HepG2 (cell line): ENCODE measurements around the gene USB1. TPM values are rescaled to one million over a fixed set of nuclear protein-coding genes. Genes with fewer than 3 reads are reported as not detected.
A peak's percentile ranks its signal among the peaks of the same experiment; 100 is the strongest.

Source experiments
- DPF2 ChIP-seq: sonication (generic); formaldehyde crosslinking; IDR thresholded peaks from 2 replicates; pipeline ENCODE4 v1.4.0; 2020; ENCODE audit warnings: mild to moderate bottlenecking, low read depth, missing genetic modification reagents, borderline replicate concordance
- ERF ChIP-seq: IDR thresholded peaks from 2 replicates; pipeline ENCODE4 v1.6.1; 2018; ENCODE audit warnings: missing biosample characterization, missing genetic modification reagents
- FOXA1 ChIP-seq, 2 experiments: fragments of 450-650 bp in 1 of 2; sonication (generic) in 1 of 2; formaldehyde crosslinking in 1 of 2; IDR thresholded peaks; 2 replicates each; pipeline versions ENCODE4 v1.4.0 to v1.6.1; 2016 to 2020; ENCODE audit warnings: missing genetic modification reagents in 1 of 2
- FOXO1 ChIP-seq: sonication (generic); formaldehyde crosslinking; IDR thresholded peaks from 2 replicates; pipeline ENCODE4 v1.4.0; 2020; ENCODE audit warnings: missing genetic modification reagents
- MEIS1 ChIP-seq: sonication (generic); formaldehyde crosslinking; IDR thresholded peaks from 2 replicates; pipeline ENCODE4 v1.9.0; 2021; ENCODE audit warnings: mild to moderate bottlenecking, missing genetic modification reagents, moderate library complexity, borderline replicate concordance
- TRIM24 ChIP-seq: sonication (generic); formaldehyde crosslinking; IDR thresholded peaks from 2 replicates; pipeline ENCODE4 v1.8.0; 2022; ENCODE audit warnings: mild to moderate bottlenecking, missing genetic modification reagents
- ZNF317 ChIP-seq: sonication (generic); formaldehyde crosslinking; IDR thresholded peaks from 2 replicates; pipeline ENCODE4 v1.5.0; 2020; ENCODE audit warnings: mild to moderate bottlenecking, missing genetic modification reagents
- ZNF382 ChIP-seq: sonication (generic); formaldehyde crosslinking; IDR thresholded peaks from 2 replicates; pipeline ENCODE4 v1.5.0; 2020; ENCODE audit warnings: missing genetic modification reagents, mild to moderate bottlenecking, borderline replicate concordance
- ZNF567 ChIP-seq: sonication (generic); formaldehyde crosslinking; IDR thresholded peaks from 2 replicates; pipeline ENCODE4 v1.8.1; 2023; ENCODE audit warnings: mild to moderate bottlenecking, missing genetic modification reagents, borderline replicate concordance
- ZNF761 ChIP-seq: sonication (generic); formaldehyde crosslinking; conservative IDR thresholded peaks from 2 replicates; pipeline ENCODE4 v1.4.0; 2020; ENCODE audit warnings: mild to moderate bottlenecking, missing genetic modification reagents
- polyA plus RNA-seq, 8 experiments: library from polyadenylated mRNA; depleted of rRNA in 3 of 8; stranded (reverse) in 7 of 8; unstranded in 1 of 8; fragments of >200 nt; fragmentation: Illumina TruSeq in 4 of 8; extraction: Trizol in 4 of 8; gene quantifications; 2 replicates each; pipeline versions ENCODE4 v1.2.1 to v1.2.3, GENCODE V29; 2011 to 2016; ENCODE audit warnings: low read depth in 4 of 8, missing spikeins in 1 of 8, mixed read lengths in 1 of 8; ENCODE audit not compliant: insufficient read depth in 1 of 8
- total RNA-seq, 5 experiments: library from RNA; depleted of rRNA; stranded (reverse); fragments of >200 nt; fragmentation: Illumina TruSeq; extraction: Trizol; gene quantifications; 2 replicates each; pipeline ENCODE4 v1.2.3, GENCODE V29; 2016; ENCODE audit warnings: low read depth in 1 of 5
- TF ChIP-seq, protein P1 (sequence below): IDR thresholded peaks from 2 replicates; pipeline ENCODE4 v1.6.1; 2012; ENCODE audit warnings: low read length, improper control_type of control experiment
- TF ChIP-seq, protein P2 (sequence below): sonication (generic); formaldehyde crosslinking; IDR thresholded peaks from 2 replicates; pipeline ENCODE4 v1.8.1; 2022; ENCODE audit warnings: low read depth, mild to moderate bottlenecking, missing genetic modification reagents
- TF ChIP-seq, protein P3 (sequence below): sonication (generic); formaldehyde crosslinking; IDR thresholded peaks from 2 replicates; pipeline ENCODE4 v1.5.0; 2020; ENCODE audit warnings: mild to moderate bottlenecking, missing genetic modification reagents
- TF ChIP-seq, protein P4 (sequence below): sonication (generic); formaldehyde crosslinking; IDR thresholded peaks from 2 replicates; pipeline ENCODE4 v1.4.0; 2020; ENCODE audit warnings: mild to moderate bottlenecking, missing genetic modification reagents

Gene USB1
- total and polyA plus RNA-seq, 2 of the 13 experiments (the other 11 are each of a cell fraction or from before 2014, with no cell fraction given), result 16.7 to 65.4 TPM

DNA sequence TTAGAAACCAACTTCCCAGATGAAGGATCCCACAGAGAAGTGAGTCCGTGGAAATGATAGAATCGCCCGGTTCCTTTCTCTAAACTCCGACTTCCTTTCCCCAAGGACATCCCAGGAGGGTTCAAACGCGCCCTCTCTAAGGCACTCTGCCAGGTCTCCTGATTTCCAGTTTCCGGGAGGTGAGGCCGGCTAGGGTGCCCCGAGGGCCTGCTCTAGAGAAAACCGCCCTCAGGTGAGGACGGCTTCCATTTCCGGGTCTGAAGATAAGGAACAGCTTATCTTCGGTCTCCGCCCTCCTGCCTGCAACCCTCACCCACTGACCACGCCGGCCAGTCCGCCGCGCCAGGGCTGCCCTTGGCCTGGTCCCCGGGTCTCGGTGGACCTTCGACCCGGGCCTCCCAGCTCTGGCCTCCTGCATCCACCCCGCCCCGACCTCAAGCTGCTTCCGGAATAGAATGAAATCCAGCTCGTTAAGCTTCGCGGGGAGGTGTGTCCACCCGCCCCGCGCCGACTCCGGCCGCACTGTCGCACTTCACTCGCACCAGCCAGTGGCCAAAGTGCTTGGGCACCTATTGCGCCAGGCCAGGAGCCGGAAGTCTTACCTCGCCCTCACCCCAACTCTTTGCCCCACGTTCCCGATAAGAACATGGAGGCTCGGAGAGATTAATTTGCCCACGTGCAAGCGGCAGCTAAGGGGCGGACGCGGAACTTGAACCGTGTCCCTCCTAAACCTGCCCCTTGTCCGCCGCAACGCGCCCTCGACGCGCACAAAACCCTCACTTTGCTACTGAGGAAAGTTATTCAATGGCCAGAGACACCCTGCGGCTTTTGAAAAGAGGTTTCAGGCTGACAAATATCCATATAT lies 23.5 kb downstream of the USB1 start (continued):
- TF ChIP-seq, protein P1, sequence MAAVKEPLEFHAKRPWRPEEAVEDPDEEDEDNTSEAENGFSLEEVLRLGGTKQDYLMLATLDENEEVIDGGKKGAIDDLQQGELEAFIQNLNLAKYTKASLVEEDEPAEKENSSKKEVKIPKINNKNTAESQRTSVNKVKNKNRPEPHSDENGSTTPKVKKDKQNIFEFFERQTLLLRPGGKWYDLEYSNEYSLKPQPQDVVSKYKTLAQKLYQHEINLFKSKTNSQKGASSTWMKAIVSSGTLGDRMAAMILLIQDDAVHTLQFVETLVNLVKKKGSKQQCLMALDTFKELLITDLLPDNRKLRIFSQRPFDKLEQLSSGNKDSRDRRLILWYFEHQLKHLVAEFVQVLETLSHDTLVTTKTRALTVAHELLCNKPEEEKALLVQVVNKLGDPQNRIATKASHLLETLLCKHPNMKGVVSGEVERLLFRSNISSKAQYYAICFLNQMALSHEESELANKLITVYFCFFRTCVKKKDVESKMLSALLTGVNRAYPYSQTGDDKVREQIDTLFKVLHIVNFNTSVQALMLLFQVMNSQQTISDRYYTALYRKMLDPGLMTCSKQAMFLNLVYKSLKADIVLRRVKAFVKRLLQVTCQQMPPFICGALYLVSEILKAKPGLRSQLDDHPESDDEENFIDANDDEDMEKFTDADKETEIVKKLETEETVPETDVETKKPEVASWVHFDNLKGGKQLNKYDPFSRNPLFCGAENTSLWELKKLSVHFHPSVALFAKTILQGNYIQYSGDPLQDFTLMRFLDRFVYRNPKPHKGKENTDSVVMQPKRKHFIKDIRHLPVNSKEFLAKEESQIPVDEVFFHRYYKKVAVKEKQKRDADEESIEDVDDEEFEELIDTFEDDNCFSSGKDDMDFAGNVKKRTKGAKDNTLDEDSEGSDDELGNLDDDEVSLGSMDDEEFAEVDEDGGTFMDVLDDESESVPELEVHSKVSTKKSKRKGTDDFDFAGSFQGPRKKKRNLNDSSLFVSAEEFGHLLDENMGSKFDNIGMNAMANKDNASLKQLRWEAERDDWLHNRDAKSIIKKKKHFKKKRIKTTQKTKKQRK, result no peak
- TF ChIP-seq, protein P2, sequence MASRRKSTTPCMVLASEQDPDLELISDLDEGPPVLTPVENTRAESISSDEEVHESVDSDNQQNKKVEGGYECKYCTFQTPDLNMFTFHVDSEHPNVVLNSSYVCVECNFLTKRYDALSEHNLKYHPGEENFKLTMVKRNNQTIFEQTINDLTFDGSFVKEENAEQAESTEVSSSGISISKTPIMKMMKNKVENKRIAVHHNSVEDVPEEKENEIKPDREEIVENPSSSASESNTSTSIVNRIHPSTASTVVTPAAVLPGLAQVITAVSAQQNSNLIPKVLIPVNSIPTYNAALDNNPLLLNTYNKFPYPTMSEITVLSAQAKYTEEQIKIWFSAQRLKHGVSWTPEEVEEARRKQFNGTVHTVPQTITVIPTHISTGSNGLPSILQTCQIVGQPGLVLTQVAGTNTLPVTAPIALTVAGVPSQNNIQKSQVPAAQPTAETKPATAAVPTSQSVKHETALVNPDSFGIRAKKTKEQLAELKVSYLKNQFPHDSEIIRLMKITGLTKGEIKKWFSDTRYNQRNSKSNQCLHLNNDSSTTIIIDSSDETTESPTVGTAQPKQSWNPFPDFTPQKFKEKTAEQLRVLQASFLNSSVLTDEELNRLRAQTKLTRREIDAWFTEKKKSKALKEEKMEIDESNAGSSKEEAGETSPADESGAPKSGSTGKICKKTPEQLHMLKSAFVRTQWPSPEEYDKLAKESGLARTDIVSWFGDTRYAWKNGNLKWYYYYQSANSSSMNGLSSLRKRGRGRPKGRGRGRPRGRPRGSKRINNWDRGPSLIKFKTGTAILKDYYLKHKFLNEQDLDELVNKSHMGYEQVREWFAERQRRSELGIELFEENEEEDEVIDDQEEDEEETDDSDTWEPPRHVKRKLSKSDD, result peak; percentile 49; the same call in 1 of the 2 replicates
- TF ChIP-seq ZNF761, result peak; percentile 92
- no peak for TF ChIP-seq TRIM24 (CRISPR knock-in tag)
- TF ChIP-seq, protein P3, sequence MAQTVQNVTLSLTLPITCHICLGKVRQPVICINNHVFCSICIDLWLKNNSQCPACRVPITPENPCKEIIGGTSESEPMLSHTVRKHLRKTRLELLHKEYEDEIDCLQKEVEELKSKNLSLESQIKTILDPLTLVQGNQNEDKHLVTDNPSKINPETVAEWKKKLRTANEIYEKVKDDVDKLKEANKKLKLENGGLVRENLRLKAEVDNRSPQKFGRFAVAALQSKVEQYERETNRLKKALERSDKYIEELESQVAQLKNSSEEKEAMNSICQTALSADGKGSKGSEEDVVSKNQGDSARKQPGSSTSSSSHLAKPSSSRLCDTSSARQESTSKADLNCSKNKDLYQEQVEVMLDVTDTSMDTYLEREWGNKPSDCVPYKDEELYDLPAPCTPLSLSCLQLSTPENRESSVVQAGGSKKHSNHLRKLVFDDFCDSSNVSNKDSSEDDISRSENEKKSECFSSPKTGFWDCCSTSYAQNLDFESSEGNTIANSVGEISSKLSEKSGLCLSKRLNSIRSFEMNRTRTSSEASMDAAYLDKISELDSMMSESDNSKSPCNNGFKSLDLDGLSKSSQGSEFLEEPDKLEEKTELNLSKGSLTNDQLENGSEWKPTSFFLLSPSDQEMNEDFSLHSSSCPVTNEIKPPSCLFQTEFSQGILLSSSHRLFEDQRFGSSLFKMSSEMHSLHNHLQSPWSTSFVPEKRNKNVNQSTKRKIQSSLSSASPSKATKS (CRISPR knock-in tag), result no peak
- TF ChIP-seq ZNF317 (CRISPR knock-in tag), result peak; percentile 92
- TF ChIP-seq, protein P4, sequence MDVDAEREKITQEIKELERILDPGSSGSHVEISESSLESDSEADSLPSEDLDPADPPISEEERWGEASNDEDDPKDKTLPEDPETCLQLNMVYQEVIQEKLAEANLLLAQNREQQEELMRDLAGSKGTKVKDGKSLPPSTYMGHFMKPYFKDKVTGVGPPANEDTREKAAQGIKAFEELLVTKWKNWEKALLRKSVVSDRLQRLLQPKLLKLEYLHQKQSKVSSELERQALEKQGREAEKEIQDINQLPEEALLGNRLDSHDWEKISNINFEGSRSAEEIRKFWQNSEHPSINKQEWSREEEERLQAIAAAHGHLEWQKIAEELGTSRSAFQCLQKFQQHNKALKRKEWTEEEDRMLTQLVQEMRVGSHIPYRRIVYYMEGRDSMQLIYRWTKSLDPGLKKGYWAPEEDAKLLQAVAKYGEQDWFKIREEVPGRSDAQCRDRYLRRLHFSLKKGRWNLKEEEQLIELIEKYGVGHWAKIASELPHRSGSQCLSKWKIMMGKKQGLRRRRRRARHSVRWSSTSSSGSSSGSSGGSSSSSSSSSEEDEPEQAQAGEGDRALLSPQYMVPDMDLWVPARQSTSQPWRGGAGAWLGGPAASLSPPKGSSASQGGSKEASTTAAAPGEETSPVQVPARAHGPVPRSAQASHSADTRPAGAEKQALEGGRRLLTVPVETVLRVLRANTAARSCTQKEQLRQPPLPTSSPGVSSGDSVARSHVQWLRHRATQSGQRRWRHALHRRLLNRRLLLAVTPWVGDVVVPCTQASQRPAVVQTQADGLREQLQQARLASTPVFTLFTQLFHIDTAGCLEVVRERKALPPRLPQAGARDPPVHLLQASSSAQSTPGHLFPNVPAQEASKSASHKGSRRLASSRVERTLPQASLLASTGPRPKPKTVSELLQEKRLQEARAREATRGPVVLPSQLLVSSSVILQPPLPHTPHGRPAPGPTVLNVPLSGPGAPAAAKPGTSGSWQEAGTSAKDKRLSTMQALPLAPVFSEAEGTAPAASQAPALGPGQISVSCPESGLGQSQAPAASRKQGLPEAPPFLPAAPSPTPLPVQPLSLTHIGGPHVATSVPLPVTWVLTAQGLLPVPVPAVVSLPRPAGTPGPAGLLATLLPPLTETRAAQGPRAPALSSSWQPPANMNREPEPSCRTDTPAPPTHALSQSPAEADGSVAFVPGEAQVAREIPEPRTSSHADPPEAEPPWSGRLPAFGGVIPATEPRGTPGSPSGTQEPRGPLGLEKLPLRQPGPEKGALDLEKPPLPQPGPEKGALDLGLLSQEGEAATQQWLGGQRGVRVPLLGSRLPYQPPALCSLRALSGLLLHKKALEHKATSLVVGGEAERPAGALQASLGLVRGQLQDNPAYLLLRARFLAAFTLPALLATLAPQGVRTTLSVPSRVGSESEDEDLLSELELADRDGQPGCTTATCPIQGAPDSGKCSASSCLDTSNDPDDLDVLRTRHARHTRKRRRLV (CRISPR knock-in tag), result peak; percentile 96
- no peak; the same call in 1 of the 2 replicates for TF ChIP-seq FOXO1 (CRISPR knock-in tag)
- TF ChIP-seq ZNF567 (CRISPR knock-in tag), result no peak; the same call in 1 of the 2 replicates
- TF ChIP-seq ERF (CRISPR knock-in tag), result peak; percentile 95
- peak; percentile 67 for TF ChIP-seq DPF2
- no peak for TF ChIP-seq FOXA1 (IDR thresholded peaks at IDR 0.05)
- peak; percentile 32; the same call in 1 of the 2 replicates for TF ChIP-seq FOXA1 (CRISPR knock-in tag; IDR thresholded peaks at IDR 0.05)
- TF ChIP-seq ZNF382 (CRISPR knock-in tag), result no peak
- peak; percentile 92 for TF ChIP-seq MEIS1 (CRISPR knock-in tag)
